ENCODE results near the gene AP2M1.

GRCh38 chr3:184176377-184177330 is 2.0 kb downstream of the AP2M1 start:
- no peak for TF ChIP-seq CREB1 (IDR thresholded peaks at IDR 0.05; ENCODE audit: low read depth)
- TF ChIP-seq NRF1 (conservative IDR thresholded peaks at IDR 0.05; ENCODE audit: low read depth, low read length) = no peak
- TF ChIP-seq SUZ12 (IDR thresholded peaks at IDR 0.05; ENCODE audit: unreplicated experiment) = no peak
- TF ChIP-seq CREM (IDR thresholded peaks at IDR 0.05; ENCODE audit: low read depth) = no peak
- TF ChIP-seq ZNF274 (IDR thresholded peaks at IDR 0.05; ENCODE audit: insufficient read depth, insufficient read length) = no peak
- TF ChIP-seq STAT3 (IDR thresholded peaks at IDR 0.05; ENCODE audit: low read depth, low read length) = no peak
- TF ChIP-seq HDAC2 (IDR thresholded peaks at IDR 0.05) = no peak
- TF ChIP-seq EZH2 (IDR thresholded peaks at IDR 0.05; ENCODE audit: borderline replicate concordance, control insufficient read depth, low read depth, low read length) = no peak
- no peak for TF ChIP-seq PAX5 (IDR thresholded peaks at IDR 0.05; ENCODE audit: borderline replicate concordance, low read depth, low read length)

Data from GM12878 (cell line).